PC-3 (cell line): Measurements from ENCODE around the gene NDUFA8.

Experiments used
- EZH2 ChIP-seq: fragments of 300-600 bp; sonication (generic); IDR thresholded peaks from one replicate; pipeline ENCODE4 v1.6.1; 2017; ENCODE audit warnings: antibody characterized with exemption, mild to moderate bottlenecking, low read length; ENCODE audit not compliant: unreplicated experiment
- EZH2phosphoT487 ChIP-seq: fragments of 300-600 bp; sonication (generic); IDR thresholded peaks from 2 replicates; pipeline ENCODE4 v1.6.1; 2018; ENCODE audit warnings: mild to moderate bottlenecking, antibody characterized with exemption, low read length, borderline replicate concordance
- TF ChIP-seq, protein P1 (sequence below): fragments of 300-600 bp; sonication (generic); conservative IDR thresholded peaks from 2 replicates; pipeline ENCODE4 v1.5.1; 2017; ENCODE audit warnings: antibody characterized with exemption, low read depth, mild to moderate bottlenecking, low read length

GRCh38 chr9:122095010-122095767, 64.4 kb downstream of the NDUFA8 start:
- TF ChIP-seq, protein P1, sequence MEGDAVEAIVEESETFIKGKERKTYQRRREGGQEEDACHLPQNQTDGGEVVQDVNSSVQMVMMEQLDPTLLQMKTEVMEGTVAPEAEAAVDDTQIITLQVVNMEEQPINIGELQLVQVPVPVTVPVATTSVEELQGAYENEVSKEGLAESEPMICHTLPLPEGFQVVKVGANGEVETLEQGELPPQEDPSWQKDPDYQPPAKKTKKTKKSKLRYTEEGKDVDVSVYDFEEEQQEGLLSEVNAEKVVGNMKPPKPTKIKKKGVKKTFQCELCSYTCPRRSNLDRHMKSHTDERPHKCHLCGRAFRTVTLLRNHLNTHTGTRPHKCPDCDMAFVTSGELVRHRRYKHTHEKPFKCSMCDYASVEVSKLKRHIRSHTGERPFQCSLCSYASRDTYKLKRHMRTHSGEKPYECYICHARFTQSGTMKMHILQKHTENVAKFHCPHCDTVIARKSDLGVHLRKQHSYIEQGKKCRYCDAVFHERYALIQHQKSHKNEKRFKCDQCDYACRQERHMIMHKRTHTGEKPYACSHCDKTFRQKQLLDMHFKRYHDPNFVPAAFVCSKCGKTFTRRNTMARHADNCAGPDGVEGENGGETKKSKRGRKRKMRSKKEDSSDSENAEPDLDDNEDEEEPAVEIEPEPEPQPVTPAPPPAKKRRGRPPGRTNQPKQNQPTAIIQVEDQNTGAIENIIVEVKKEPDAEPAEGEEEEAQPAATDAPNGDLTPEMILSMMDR: peak; percentile 73
- TF ChIP-seq EZH2phosphoT487 (no peak), EZH2 (no peak)
